ENCODE measurements around the gene CLRN1.

Gene CLRN1

DNA sequence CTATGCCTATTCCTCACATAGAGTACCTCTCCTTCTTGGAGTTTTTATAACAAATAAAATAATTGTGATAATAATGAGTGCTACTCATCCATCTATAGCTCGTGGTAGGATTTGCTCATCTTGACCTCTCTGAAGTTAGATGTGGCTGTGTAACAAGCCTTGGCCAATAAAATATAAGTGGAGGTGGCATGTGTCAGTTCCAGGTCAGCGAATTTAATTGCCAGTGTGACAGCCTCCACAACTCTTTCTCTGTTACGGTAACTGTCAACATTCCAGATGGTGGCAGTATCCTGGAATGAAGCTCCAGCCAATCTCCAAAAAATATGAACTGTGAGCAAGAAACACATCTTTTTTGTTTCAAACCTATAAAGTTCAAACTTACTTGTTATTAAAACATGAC, 13.8 kb downstream of the CLRN1 start:
- Histone ChIP-seq H2AFZ (ENCODE audit: low read length) (no peak overlapping the region), H3K36me3 (ENCODE audit: insufficient read depth, low read length) (no peaks in the 10 kb centered on the region), H3K4me1 (ENCODE audit: insufficient read depth, low read length, poor library complexity, severe bottlenecking) (no peaks in the 10 kb centered on the region), H3K4me2 (ENCODE audit: low read depth, low read length, poor library complexity, severe bottlenecking) (no peak overlapping the region), H3K9me2 (replicated peaks; ENCODE audit: low read depth, low read length) (no peaks in the 10 kb centered on the region), H3K4me3 (ENCODE audit: low read length, poor library complexity, severe bottlenecking) (no peak overlapping the region), H4K20me1 (ENCODE audit: insufficient read depth, low read length, poor library complexity, severe bottlenecking) (no peaks in the 10 kb centered on the region), H3K79me2 (ENCODE audit: insufficient read depth, low read length) (no peaks in the 10 kb centered on the region), H3K9me3 (ENCODE audit: insufficient read depth, low read depth, low read length) (no peaks in the 10 kb centered on the region), H3F3A (ENCODE audit: low read depth) (no peaks in the 10 kb centered on the region), H3K27me3 (ENCODE audit: insufficient read depth, low read length, poor library complexity, severe bottlenecking) (no peaks in the 10 kb centered on the region), H3K9ac (ENCODE audit: low read depth, low read length, poor library complexity, severe bottlenecking) (no peak overlapping the region)
- TF ChIP-seq EZH2phosphoT487 (IDR thresholded peaks at IDR 0.05; ENCODE audit: borderline replicate concordance) (no peak), CTCF (conservative IDR thresholded peaks at IDR 0.05; ENCODE audit: low read length) (no peak)

DNA sequence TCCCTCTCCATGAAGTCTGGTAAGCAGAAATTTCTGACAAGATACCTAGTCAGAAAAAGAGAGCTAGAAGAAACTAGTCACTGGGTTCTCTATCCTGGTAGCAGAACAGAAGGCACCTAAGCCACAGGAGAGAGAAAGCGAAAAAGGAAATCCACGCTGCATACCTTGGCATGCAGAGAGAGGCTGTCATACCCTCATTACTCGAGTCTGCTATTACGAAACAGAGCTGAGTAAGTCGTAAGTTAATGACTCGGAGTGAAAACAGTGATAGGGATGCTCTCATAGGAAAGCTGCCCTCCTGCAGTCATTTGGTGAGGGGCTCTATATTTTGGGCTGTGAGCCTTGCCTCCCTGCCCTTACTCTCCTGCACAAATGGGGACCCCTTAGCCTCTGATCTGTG, 16.2 kb downstream of the CLRN1 start:
- Histone ChIP-seq H3K9me2 (replicated peaks; ENCODE audit: low read depth, low read length) (no peaks in the 10 kb centered on the region), H3F3A (ENCODE audit: low read depth) (no peaks in the 10 kb centered on the region), H2AFZ (ENCODE audit: low read length) (no peak overlapping the region), H4K20me1 (ENCODE audit: insufficient read depth, low read length, poor library complexity, severe bottlenecking) (no peaks in the 10 kb centered on the region), H3K4me1 (ENCODE audit: insufficient read depth, low read length, poor library complexity, severe bottlenecking) (no peaks in the 10 kb centered on the region), H3K4me2 (ENCODE audit: low read depth, low read length, poor library complexity, severe bottlenecking) (no peak overlapping the region), H3K9ac (ENCODE audit: low read depth, low read length, poor library complexity, severe bottlenecking) (no peak overlapping the region), H3K4me3 (ENCODE audit: low read length, poor library complexity, severe bottlenecking) (no peak overlapping the region), H3K9me3 (ENCODE audit: insufficient read depth, low read depth, low read length) (no peaks in the 10 kb centered on the region), H3K79me2 (ENCODE audit: insufficient read depth, low read length) (no peaks in the 10 kb centered on the region), H3K36me3 (ENCODE audit: insufficient read depth, low read length) (no peaks in the 10 kb centered on the region), H3K27me3 (ENCODE audit: insufficient read depth, low read length, poor library complexity, severe bottlenecking) (no peaks in the 10 kb centered on the region)
- no peak for TF ChIP-seq CTCF (conservative IDR thresholded peaks at IDR 0.05; ENCODE audit: low read length)
- no peak for TF ChIP-seq EZH2phosphoT487 (IDR thresholded peaks at IDR 0.05; ENCODE audit: borderline replicate concordance)

- Histone ChIP-seq H3F3A (ENCODE audit: low read depth) (no peaks in the 10 kb centered on the region), H3K9ac (ENCODE audit: low read depth, low read length, poor library complexity, severe bottlenecking) (no peak overlapping the region), H3K4me2 (ENCODE audit: low read depth, low read length, poor library complexity, severe bottlenecking) (no peak overlapping the region), H3K36me3 (ENCODE audit: insufficient read depth, low read length) (no peaks in the 10 kb centered on the region), H4K20me1 (ENCODE audit: insufficient read depth, low read length, poor library complexity, severe bottlenecking) (no peaks in the 10 kb centered on the region), H3K9me3 (ENCODE audit: insufficient read depth, low read depth, low read length) (no peaks in the 10 kb centered on the region), H3K4me1 (ENCODE audit: insufficient read depth, low read length, poor library complexity, severe bottlenecking) (no peaks in the 10 kb centered on the region), H3K4me3 (ENCODE audit: low read length, poor library complexity, severe bottlenecking) (no peak overlapping the region), H3K79me2 (ENCODE audit: insufficient read depth, low read length) (no peaks in the 10 kb centered on the region), H3K27me3 (ENCODE audit: insufficient read depth, low read length, poor library complexity, severe bottlenecking) (no peaks in the 10 kb centered on the region), H3K9me2 (replicated peaks; ENCODE audit: low read depth, low read length) (no peaks in the 10 kb centered on the region), H2AFZ (ENCODE audit: low read length) (no peak overlapping the region)
- TF ChIP-seq CTCF (conservative IDR thresholded peaks at IDR 0.05; ENCODE audit: low read length) (no peak), EZH2phosphoT487 (IDR thresholded peaks at IDR 0.05; ENCODE audit: borderline replicate concordance) (no peak)
These were observed 20.6 kb downstream of the CLRN1 start for GRCh38 chr3:150951923-150952322.
